ENCODE data around the gene FIZ1. TPM values are rescaled to one million over a fixed set of nuclear protein-coding genes. Genes with fewer than 3 reads are reported as not detected.

The FIZ1 gene
- total RNA-seq, 1 experiment from 2014 or later: 21.5 TPM

GRCh38 chr19:55542292-55542855 is 56.9 kb downstream of the FIZ1 start:
- Mint-ChIP-seq H3K27ac (no peak overlapping the region), H3K4me3 (no peak overlapping the region)

More at GRCh38 chr19:55542292-55542855, 56.9 kb downstream of the FIZ1 start:
- Histone ChIP-seq H2BK120ac (ENCODE audit: low read depth, low read length, poor library complexity, severe bottlenecking) (no peak overlapping the region), H3K9ac (ENCODE audit: extremely low read depth, insufficient read length, low read length) (no peak overlapping the region), H3K23me2 (ENCODE audit: insufficient read length, low read depth, low read length, poor library complexity, severe bottlenecking) (no peaks in the 10 kb centered on the region), H2BK5ac (ENCODE audit: insufficient read length, low read length) (no peak overlapping the region), H4K20me1 (ENCODE audit: control insufficient read depth, insufficient read depth, insufficient read length) (peaks cover 2% of the 10 kb centered on the region), H4K5ac (ENCODE audit: insufficient read length, low read depth, low read length) (no peak overlapping the region), H3K56ac (ENCODE audit: insufficient read length, low read depth, low read length) (no peak overlapping the region), H3K23ac (ENCODE audit: insufficient read length, low read depth, low read length) (no peak overlapping the region), H3K79me1 (ENCODE audit: insufficient read depth, low read depth, low read length, poor library complexity, severe bottlenecking) (no peaks in the 10 kb centered on the region), H2AFZ (ENCODE audit: low read length) (no peak overlapping the region), H3K14ac (ENCODE audit: insufficient read depth, low read length) (no peak overlapping the region), H3K4me1 (ENCODE audit: insufficient read depth, low read length) (no peaks in the 10 kb centered on the region; the same call in 1 of the 2 replicates), H2BK12ac (ENCODE audit: insufficient read length, low read depth, low read length) (no peak overlapping the region), H3K18ac (ENCODE audit: insufficient read length, low read depth, low read length) (no peak overlapping the region), H3K4ac (ENCODE audit: low read depth, low read length) (no peak overlapping the region), H2AK5ac (ENCODE audit: insufficient read length, low read length) (no peak overlapping the region), H4K8ac (replicated peaks; ENCODE audit: insufficient read length, low read depth, low read length) (no peak overlapping the region), H4K91ac (ENCODE audit: insufficient read length, low read depth, low read length) (no peak overlapping the region), H3K9me3 (ENCODE audit: control insufficient read depth, low read depth, low read length) (no peaks in the 10 kb centered on the region), H3K27ac (ENCODE audit: insufficient read length, low read depth, low read length) (no peak overlapping the region), H3K27me3 (ENCODE audit: insufficient read depth, low read length) (no peaks in the 10 kb centered on the region), H2BK20ac (ENCODE audit: low read depth, low read length, poor library complexity, severe bottlenecking) (no peak overlapping the region), H3K4me2 (ENCODE audit: insufficient read depth, insufficient read length, low read length) (no peak overlapping the region), H3K79me2 (ENCODE audit: insufficient read depth, low read length) (no peaks in the 10 kb centered on the region), H2BK15ac (ENCODE audit: low read depth, low read length) (no peak overlapping the region), H3T11ph (ENCODE audit: low read length) (no peak overlapping the region)
- DNase-seq: no peak
- TF ChIP-seq, protein P1, sequence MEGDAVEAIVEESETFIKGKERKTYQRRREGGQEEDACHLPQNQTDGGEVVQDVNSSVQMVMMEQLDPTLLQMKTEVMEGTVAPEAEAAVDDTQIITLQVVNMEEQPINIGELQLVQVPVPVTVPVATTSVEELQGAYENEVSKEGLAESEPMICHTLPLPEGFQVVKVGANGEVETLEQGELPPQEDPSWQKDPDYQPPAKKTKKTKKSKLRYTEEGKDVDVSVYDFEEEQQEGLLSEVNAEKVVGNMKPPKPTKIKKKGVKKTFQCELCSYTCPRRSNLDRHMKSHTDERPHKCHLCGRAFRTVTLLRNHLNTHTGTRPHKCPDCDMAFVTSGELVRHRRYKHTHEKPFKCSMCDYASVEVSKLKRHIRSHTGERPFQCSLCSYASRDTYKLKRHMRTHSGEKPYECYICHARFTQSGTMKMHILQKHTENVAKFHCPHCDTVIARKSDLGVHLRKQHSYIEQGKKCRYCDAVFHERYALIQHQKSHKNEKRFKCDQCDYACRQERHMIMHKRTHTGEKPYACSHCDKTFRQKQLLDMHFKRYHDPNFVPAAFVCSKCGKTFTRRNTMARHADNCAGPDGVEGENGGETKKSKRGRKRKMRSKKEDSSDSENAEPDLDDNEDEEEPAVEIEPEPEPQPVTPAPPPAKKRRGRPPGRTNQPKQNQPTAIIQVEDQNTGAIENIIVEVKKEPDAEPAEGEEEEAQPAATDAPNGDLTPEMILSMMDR (conservative IDR thresholded peaks at IDR 0.05): no peak
- 100% methylated on average over 7 of the region's 7 CpGs for WGBS (ENCODE audit: extremely low coverage, insufficient read length, low lambda C conversion rate)
- Mint-ChIP-seq H3K27me3 (ENCODE audit: low read depth) (peaks cover 17% of the 10 kb centered on the region), H3K4me1 (peaks cover 16 to 45% of the 10 kb centered on the region in 2 experiments), H3K36me3 (ENCODE audit: insufficient read depth in 1 of 3, low read depth in 3 of 3) (peaks cover 0 to 6% (median 0%) of the 10 kb centered on the region in 3 experiments; a peak in 2 of 7 replicates), H3K9me3 (peaks cover 6 to 14% of the 10 kb centered on the region in 2 experiments; a peak in 4 of 5 replicates)

Other genes starting within 250 kb of the FIZ1 start
- 4.0 and 5.0 TPM in 2 replicates for gene COX6B2, start 244.8 kb downstream of the FIZ1 start, total RNA-seq (2021)
- 0.13 and 0.15 TPM in 2 replicates for gene GARIN5B, start 236.3 kb downstream of the FIZ1 start, total RNA-seq (2021)
- gene IL11, start 229.1 kb downstream of the FIZ1 start, total RNA-seq (2021): 3.8 and 3.9 TPM in 2 replicates
- 1.5 and 1.6 TPM in 2 replicates for gene TMEM190, start 222.7 kb downstream of the FIZ1 start, total RNA-seq (2021)
- gene TMEM238, start 215.2 kb downstream of the FIZ1 start, total RNA-seq (2021): 3.8 and 4.8 TPM in 2 replicates
- 2,076 and 2,130 TPM in 2 replicates for gene RPL28, start 213.6 kb downstream of the FIZ1 start, total RNA-seq (2021)
- gene UBE2S, start 191.7 kb downstream of the FIZ1 start, total RNA-seq (2021): 391 and 393 TPM in 2 replicates
- 0.31 TPM in 2 replicates for gene SHISA7, start 156.2 kb downstream of the FIZ1 start, total RNA-seq (2021)
- 68.2 and 72.2 TPM in 2 replicates for gene ISOC2, start 137.9 kb downstream of the FIZ1 start, total RNA-seq (2021)
- 1.2 and 2.1 TPM in 2 replicates for gene C19orf85, start 134.8 kb downstream of the FIZ1 start, total RNA-seq (2021)
- 16.5 and 16.6 TPM in 2 replicates for gene ZNF628, start 122.9 kb downstream of the FIZ1 start, total RNA-seq (2021)
- gene NAT14, start 114.3 kb downstream of the FIZ1 start, total RNA-seq (2021): 48.7 and 51.2 TPM in 2 replicates
- gene SSC5D, start 111.1 kb downstream of the FIZ1 start, total RNA-seq (2021): 2.5 and 3.2 TPM in 2 replicates
- gene SBK2, start 62.4 kb downstream of the FIZ1 start, total RNA-seq (2021): 2.5 and 2.8 TPM in 2 replicates
- 0.48 and 0.70 TPM in 2 replicates for gene SBK3, start 54.0 kb downstream of the FIZ1 start, total RNA-seq (2021)
- gene ZNF579, start 18.7 kb downstream of the FIZ1 start, total RNA-seq (2021): 19.9 and 21.5 TPM in 2 replicates
- gene ZNF524, start 771 bp upstream of the FIZ1 start, total RNA-seq (2021): 2.9 and 3.0 TPM in 2 replicates
- gene ZNF865, start 6.1 kb upstream of the FIZ1 start, total RNA-seq (2021): 13.8 and 14.3 TPM in 2 replicates
- gene ZNF784, start 25.0 kb upstream of the FIZ1 start, total RNA-seq (2021): 9.9 and 10.7 TPM in 2 replicates
- 22.4 and 22.8 TPM in 2 replicates for gene ZNF580, start 41.5 kb upstream of the FIZ1 start, total RNA-seq (2021)
- 65.1 and 68.0 TPM in 2 replicates for gene ZNF581, start 44.1 kb upstream of the FIZ1 start, total RNA-seq (2021)
- 19.9 and 20.0 TPM in 2 replicates for gene CCDC106, start 48.7 kb upstream of the FIZ1 start, total RNA-seq (2021)
- 321 and 342 TPM in 2 replicates for gene U2AF2, start 55.5 kb upstream of the FIZ1 start, total RNA-seq (2021)
- gene EPN1, start 75.7 kb upstream of the FIZ1 start, total RNA-seq (2021): 158 and 159 TPM in 2 replicates
- not detected in 2 replicates for gene NLRP9, start 138.9 kb upstream of the FIZ1 start, total RNA-seq (2021)
- not detected in 2 replicates for gene RFPL4A, start 159.6 kb upstream of the FIZ1 start, total RNA-seq (2021)
- not detected in 2 replicates for gene RFPL4AL1, start 169.6 kb upstream of the FIZ1 start, total RNA-seq (2021)
- not detected in 2 replicates for gene NLRP11, start 232.5 kb upstream of the FIZ1 start, total RNA-seq (2021)
- gene NLRP4, start 237.0 kb upstream of the FIZ1 start, total RNA-seq (2021): not detected in 2 replicates